DMS53 treated with DMSO at 0.1 percent for 48 hours (cell line): Measurements from ENCODE around the gene POLR2F.

ENCODE experiments used
- DNase-seq: peaks from one replicate; lab custom pipeline; 2025; ENCODE audit not compliant: unreplicated experiment; lab: John Stamatoyannopoulos, UW

Gene POLR2F

DNA sequence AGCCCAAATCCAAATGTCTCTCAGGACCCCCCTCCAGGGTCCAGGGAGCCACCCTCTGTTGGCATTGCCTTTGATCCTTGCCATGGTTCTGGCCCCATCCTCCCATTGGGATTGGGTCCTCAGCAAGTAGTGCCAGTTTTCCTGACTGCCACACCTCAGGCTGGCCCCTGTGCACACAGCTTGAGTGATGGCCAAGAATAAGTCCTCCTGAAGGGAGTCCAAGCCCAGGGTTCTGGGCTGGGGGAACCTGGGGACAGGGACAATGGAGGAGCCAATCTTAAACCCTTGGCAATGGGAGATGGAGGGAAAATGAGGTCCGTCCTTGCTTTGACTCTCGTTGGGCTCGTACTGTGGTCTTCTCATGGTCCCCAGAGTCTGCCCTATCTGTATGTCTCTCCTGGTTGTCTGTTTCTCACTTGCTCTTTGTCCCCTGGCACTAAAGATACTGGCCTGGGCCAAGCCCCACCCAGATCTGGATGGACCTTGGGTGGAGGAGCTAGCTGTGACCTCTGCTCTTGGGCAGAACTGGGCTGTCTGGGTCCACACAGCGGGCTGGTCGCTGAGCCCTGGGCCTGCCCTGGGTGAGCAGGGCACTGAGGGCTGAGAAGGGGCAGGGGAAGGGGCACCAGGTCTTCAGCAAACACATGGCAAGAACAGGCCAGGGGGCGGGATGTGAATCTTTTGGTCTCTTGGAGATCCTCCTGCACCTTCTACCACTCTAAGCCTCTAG lies 27.9 kb downstream of the POLR2F start:
- no peak for DNase-seq

DNA sequence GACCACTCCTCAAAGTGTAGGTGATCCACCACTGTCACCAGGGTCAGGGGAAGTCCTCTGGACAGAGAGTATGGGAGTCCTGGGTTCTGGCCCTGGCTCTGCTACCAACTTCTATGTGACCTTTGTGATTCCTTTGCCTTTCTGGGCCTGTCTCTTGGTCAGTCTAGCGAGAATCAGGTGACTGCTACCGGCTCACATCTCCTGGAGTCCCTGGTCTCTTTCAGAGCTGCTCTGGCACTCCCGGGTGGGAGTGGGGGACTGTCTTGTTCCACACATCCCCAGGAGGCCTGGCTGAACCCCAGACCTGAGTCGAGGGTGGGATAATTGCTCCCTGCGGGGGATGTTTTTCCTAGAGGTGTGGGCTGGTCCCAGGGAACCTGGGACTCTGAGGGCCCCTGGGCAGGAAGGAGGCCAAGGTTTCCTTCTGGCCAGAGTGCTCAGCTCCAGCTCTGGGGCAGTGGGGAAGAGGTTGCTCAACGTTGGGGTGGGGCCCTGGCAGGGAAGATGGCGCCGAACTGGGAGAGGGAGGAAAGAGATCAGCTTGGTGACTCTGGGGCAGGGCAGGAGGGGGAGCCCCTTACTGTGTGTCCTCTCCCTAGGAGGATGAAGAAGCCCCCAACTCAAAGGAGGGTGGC lies 28.8 kb downstream of the POLR2F start:
- no peak for DNase-seq

DNA sequence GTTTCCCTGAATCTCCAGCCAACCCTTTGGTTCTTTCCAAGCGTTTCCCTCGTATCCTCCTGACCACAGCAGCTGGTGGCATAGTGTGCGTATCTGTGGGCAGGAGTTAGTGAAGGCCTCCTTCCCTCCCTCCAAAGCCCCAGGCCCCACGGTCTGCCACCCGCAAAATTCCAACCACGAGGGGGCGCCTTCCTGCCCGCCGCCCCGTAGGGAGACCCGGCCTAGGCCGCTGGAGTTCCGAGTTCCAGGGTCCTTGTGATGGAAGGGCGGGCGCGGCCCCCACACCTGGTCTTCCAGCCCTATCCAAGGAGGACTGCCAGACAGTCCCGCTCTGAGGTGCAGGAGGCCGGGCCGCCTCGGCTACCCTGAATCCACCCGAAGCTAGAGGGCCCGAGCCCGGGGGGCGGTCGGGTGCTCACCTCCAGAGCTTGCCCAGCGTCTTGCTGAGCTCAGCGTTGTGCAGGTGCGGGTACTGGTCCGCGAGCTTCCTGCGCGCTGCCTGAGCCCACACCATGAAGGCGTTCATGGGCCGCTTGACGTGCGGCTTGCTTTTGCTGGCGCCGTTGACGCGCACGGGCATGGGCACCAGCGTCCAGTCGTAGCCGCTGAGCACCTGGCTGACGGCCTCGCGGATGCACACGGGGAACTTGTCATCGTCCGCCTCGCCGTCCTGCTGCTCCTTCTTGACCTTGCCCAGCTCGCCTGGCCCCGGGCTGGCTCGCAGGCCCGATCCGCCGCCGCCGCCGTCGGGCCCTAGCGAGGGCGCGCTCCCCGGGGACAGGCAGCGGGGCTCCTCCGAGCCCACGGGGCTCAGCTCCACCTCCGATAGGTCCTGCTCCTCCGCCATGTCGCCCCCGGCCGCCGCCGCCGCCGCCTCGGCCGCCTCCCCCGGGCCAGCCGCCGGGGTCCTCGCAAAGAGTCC lies 29.7 kb downstream of the POLR2F start:
- no peak for DNase-seq

DNA sequence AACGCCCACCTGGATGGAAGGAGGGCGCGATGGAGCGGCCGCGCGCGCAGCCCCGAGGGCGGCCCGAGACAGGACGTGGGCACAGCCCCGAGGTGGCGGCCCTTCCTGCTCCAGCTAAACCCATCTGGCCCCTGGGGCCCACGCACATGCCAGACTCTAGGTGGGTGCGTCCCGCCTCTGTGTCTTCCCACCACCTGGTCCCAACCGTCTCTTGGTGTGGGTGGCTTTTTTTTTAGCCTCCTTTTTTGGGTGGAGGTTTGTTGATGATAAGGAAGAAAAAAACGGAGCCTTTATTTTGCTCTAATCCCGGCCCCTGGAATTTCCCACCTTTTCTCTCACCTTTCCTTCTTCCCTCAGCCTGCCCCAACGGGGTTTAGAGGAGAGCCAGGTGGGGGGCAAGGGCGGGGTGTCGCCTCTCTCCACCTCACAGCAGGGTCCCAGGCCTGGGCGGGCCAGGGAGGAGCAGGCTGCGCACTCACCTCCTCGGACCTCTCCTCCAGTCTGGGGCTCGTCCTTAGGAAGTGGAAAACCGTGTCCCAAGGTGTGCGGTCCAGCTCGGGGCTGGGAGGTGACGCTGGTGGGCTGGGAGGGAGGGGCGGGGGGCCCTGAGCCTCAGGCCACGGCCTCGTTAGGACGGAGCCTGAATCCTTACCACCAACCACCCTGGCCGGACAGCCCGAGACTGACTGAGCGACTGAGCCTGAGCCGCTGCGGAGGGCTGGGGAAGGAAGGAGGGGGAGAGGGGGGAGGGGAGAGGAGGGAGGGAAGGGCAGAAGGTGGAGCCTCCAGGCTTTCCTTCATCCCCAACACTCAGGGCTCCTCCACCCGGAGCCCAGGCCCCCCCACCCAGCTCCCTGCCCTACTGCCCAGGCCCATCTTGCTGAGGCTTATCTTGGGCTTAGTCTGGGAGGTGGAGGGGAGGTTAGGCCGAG lies 30.6 kb downstream of the POLR2F start, which contains the start of gene SOX10:
Gene SOX10, minus strand, starts transcription at position 696 of the 932 bp plus-strand sequence. CDS start 771 bp downstream, outside the sequence.
- no peak for DNase-seq

DNA sequence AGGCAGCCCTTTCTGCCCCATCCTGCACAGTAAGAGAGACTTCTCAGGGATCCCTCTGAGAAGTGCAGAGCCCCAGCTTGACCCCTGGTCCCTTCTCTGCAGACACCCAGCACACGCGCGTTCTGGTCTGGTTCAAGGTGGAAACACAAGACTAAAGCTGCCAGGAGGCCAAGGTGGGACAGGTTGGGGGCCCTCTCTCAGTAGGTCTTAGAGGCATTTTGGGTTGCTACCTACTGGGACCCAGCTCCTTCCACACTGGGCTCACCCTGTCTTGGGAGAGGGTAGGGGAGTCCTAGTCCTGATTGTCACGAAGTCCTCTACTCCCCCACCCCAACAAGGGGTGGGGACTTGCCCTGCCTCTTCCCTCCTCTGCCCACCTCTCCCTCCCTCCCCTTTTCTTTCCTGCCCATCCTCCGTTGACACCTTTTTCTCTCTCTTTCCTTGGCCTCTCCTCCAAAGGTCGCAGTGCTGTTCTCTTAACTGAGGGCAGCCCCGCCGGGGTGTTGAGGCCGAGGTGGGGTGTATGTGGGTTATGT lies 31.6 kb downstream of the POLR2F start:
- no peak for DNase-seq

DNA sequence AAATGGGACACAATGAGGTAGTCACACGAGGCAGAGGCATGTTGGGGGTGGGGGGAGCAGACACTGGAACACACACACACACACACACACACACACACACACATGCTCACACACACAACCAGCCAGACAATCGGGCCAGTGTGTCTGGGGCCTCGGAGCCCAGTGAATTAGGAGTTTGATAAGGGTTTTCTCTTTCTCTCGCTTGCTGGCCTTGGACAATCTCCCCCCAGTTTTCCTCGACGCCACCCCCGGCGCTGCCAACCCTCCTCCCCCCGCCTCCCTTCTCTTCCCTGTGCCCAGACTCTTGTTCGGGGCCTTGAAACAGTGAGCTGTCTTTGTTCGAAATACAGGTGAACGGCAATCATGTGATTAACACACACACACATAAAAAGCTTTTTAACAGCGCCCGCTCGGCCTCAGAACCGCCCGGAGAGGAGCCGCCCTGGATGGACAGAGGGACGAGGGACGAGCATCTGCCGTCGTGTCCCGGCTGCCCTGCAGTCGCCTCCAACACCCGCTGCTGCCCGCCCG lies 32.3 kb downstream of the POLR2F start:
- no peak for DNase-seq

DNA sequence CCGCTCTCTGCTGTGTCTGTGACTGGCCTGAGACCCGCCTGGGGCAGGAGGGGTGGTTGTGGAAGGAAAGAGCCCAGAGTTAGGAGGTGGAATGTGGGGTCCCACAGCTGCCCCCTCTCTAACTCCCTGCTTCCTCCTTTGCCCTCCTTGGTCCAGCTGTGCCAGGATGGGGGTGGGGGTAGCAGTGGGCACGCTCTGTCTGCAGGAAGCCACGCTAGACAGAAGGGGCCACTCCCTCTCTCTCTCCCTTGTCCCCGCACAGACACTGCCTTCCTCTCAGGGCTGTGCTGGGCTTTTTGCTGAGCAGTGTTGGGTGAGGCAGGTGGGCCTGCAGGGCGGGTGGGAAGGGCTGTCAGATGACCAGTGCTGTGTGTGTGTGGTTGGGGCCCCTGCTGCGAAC lies 32.9 kb downstream of the POLR2F start:
- DNase-seq, result no peak

DNA sequence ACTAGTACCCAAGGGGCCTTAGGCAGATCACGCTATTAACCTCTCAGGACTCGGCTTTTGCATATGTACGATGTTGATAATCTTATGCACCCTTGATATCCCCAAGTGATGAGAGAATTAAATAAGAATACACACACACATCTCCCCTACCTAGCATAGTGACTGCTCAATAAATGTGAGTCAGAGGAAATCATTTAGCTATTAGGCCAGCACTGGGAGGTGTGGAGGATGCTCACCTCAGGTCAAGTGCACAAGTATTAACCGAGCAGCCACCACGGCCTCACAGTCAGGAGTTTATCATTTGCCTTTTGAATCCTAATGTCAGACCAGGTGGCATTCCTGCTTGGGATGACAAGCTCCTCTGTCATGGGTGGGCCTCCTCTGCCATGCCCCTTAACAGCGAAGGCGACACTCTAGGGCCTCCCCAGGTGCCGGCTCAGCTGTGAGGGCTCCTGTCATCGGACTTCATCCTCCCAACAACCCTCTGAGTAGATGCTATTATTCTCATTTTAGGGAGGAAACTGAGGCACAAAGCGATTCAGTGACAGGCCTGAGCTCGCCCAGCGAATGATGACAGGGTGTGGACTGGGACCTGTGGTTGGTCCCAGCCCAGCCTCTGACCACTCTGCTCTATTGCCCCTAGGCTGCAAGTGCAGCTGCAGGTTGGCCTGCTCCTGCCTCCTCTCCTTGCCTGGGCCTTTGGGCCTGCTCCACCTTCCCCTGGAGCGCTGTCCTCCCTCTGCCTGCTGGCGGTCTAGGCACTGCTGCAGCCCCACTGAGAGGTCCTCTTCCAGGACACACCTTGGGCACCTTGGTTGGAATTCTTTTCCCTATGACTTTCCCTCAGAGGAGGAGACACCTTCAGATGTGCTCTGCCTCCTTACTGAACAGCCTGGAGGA lies 35.9 kb downstream of the POLR2F start:
- no peak for DNase-seq

DNA sequence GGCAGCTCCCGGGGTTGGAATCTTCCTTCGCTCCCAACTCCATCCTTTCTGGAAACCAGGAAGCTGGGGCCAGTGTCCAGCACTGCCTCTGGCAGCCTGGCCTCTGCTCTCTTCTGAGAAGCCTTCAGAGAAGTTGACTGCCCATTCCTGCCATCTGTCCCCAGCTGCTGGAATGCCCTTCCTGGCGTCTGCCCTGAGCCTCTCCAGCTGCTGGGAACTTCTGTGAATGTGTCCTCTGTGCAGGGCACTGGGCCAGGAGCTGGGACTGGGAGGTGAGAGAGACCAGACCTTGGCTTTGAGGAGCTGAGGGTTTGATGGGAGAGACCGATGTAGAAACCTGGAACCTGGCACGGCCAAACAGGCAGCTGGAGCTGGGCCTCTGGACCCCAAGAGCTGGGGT lies 36.8 kb downstream of the POLR2F start:
- DNase-seq, result no peak

DNA sequence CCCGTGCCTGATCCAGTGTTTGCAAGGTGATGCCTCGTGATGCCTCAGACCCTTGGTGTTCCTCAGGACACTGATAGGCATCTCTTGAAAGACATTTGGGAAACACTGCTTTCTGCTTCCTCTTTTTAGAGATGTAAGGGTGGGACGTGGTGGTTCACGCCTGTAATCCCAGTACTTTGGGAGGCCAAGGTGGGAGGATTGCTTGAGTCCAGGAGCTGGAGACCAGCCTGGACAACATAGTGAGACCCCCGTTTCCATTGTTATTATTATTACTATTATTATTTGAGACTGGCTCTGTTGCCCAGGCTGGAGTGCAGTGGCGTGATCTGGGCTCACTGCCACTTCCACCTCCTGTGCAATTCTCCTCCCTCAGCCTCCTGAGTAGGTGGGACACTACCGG lies 37.4 kb downstream of the POLR2F start:
- DNase-seq, result no peak

DNA sequence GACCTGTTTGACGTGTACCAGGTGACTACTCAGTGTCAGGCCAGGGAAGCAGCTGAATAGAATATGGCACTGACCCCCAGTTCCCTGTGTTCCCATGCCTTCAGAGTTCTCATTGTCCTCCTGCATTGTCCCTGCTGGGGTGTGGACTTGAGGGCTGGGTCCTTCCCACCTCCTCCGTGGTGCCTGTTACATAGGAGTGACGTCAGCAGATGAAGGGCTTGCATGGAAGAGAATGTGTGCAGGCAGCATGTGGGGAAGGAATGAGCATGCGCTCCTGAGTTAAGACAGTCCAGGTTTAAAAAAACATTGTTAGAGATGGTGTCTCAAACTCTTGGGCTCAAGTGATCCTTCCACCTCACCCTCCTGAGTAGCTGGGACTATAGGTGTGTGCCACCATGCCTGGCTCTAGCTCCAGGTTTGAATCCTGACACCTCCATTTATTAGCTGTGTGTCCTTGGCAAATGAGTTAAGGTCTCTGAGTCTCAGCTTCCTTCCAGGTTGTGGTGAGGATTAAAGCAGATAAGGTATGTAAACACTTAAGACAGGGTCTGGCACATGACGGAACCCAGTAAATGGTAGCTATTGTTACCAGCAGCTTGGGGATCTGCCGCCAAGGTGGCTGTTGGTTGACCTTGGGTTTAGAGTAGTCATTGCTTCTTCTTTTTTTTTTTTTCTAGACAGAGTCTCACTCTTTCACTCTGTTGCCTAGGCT lies 38.4 kb downstream of the POLR2F start:
- DNase-seq, result no peak

DNA sequence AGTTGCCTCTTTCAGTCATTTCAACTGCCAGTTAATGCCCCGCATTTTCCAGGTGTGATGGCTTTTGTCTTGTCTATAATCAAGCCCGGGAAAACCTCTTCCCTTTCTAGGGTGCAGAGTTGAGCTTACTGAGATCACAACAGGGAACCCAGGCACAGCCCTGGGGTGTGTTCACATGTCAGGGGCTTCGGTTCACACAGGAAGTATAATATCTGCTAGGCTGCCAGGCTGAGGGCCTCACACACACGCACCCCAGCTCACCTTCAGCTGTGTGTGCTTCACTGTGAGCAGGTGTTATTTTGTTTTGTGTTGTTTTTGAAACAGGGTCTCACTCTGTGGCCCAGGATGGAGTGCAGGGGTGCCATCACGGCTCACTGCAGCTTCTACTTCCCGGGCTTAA lies 40.5 kb downstream of the POLR2F start:
- DNase-seq, result no peak

DNA sequence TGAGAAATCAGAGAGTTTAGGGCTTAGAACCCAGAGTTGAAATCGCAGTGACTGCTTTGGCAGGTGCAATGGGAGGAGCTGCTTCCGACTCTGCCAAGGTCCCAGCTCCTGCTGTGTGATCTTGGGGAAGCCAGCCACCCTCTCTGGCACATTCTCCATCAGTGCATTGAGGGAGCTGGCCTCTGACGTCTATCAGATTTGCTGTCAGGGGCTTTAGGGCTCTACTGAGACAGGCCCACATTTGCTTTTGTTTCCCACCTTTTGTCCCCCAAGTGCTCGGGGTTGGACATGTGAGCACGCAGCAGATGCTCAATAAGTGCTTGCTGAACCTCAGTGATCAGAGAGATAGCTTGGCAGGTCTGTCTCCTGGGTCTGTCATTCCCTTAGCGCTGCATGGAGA lies 41.5 kb downstream of the POLR2F start:
- no peak for DNase-seq

DNA sequence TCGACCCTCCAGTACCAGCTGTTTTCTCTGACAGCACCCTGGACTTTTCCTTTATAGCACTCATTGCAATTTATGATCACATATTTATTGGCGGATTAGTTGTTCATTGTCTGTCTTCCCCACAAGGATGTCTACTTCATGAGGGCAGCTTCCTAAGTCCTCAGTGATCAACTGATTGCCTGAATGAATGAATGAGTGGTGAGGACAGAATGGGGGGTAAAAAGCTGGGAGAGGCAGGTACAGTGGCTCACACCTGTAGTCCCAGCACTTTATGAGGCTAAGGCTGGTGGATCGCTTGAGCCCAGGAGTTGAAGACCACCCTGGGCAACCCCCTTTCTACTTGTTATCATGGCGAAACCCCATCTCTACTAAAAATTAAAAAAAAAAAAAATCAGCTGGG lies 42.0 kb downstream of the POLR2F start:
- DNase-seq, result no peak

DNA sequence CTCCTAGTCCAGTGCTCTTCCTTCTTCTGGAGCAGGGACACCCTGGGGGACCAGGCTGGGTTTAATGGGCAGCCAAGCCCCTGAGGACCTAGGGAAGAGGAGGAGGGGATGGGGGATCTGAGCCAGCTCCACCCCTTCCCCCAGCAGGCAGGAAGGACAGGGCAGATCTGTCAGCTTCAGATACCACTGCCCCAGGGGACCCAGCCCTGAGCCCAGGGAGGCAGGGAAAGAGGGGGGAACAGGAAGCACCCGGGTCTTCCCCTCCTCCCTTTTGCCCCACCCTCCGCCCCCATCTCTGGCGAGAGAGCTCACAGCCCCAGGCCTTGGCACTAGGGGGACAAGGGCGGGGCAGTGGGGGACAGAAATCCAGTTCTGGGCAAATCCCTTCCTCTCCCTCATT lies 42.6 kb downstream of the POLR2F start:
- DNase-seq, result no peak

DNA sequence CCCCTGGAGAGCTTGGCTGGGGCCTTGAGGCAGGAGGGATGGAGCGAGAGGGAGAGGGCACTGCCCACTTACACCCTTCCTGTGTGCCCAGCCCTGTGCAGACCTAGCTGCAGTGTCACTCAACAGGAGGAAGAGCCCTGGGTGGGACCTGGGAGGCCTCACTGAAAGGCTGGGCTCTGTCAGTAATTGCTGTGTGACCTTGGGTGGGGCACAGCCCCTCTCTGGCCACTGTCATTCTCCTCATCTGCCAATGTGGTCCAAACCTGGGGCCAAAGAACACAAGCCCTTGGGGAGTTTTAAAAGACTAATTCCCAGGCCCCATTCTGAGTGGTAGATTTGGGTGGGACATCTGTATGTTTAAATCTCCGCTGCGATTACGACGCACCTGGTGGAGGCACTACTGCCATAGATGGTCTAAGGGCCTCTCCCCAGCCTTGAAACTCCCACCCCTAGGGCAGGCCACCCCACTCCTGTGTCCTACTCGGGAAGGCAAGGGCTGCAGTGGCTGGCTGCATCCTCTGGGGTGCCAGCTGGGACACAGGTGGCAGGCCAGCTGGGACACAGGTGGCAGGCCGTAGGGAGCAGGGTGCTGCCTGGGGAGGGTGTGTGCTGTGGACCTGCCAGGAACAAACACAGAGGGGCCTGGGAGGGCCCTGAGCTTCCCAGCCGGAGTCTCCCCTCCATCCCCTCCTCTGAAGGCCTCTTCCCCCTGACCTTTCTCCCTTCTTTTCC lies 43.2 kb downstream of the POLR2F start:
- DNase-seq, result no peak

DNA sequence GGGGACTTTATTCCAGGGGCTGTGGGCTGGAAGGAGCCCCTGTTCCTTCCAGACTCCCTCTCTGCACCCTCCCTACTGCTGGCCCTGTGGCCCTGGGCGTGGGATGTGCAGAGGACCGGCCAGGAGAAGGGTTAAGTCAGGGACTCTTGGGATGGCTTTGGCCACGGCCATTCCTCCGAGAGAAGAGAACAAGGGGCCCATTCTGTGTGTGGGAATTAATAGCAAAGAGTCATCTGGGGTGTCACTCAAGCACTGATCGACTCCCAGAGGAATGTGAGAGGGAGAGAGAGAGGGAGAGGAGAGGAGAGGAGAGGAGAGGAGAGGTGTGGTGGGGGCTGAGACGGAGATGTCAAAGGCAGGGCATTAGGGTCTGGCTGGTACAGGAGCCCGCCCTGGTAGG lies 45.0 kb downstream of the POLR2F start:
- DNase-seq, result no peak

DNA sequence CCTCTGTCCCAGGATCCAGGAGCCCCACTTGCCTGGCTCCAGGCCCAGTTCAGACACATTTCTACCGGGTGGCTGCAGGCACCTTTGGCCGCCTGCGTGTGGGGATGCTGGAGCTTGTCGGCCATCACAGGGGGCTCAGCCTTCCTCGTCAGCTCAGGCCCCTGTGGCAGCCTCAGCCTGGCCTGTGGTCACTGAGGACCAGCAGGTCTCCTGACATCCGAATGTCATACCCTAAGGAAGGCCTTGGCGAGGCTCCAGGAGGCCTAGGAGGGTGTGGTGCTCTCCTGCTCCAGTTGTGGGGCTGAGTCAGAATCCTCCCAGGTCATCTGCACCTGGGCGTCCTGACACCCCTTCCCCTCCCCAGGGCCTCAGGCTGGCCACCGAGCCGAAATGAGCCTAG lies 45.7 kb downstream of the POLR2F start:
- DNase-seq, result no peak
